ENCODE measurements around the gene SLC23A2. TPM values are rescaled to one million over a fixed set of nuclear protein-coding genes. Genes with fewer than 3 reads are reported as not detected.

SLC23A2 gene
- total RNA-seq, 1 donor from 2014 or later: 20.8 TPM

DNA sequence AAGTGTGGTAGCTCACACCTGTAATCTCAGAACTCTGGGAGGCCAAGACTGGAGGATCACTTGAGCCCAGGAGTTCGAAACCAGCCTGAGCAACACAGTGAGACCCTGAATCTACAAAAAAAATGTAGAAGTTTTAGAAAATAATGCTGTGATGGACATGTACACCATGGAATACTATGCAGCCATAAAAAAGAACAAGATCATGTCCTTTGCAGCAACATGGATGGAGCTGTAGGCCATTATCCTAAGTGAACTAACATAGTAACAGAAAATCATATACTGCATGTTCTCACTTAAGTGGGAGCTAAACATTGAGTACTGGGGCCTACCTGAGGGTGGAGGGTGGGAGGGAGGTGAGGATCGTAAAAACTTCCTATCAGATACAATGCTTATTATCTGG is 168.8 kb downstream of the SLC23A2 start:
- Histone ChIP-seq H3K9ac (ENCODE audit: low read length) (no peak overlapping the region), H3K4me2 (ENCODE audit: low read length) (no peak overlapping the region), H2AFZ (ENCODE audit: low read depth, low read length) (no peak overlapping the region), H3K27me3 (ENCODE audit: insufficient read depth, low read length) (no peaks in the 10 kb centered on the region), H3K4me3 (ENCODE audit: insufficient read depth, low read depth, low read length) (no peak overlapping the region), H3K4me1 (ENCODE audit: insufficient read depth, low read length) (no peaks in the 10 kb centered on the region), H3K27ac (ENCODE audit: low read depth, low read length) (no peak overlapping the region), H3K79me2 (ENCODE audit: insufficient read depth, low read length) (no peaks in the 10 kb centered on the region), H3K36me3 (ENCODE audit: insufficient read depth, low read length) (no peaks in the 10 kb centered on the region), H4K20me1 (ENCODE audit: insufficient read depth, low read length) (no peaks in the 10 kb centered on the region), H3K9me3 (ENCODE audit: insufficient read depth, low read depth, low read length) (no peaks in the 10 kb centered on the region)
- TF ChIP-seq EZH2 (IDR thresholded peaks at IDR 0.05; ENCODE audit: insufficient read depth, low read length): no peak
- TF ChIP-seq, protein P1, sequence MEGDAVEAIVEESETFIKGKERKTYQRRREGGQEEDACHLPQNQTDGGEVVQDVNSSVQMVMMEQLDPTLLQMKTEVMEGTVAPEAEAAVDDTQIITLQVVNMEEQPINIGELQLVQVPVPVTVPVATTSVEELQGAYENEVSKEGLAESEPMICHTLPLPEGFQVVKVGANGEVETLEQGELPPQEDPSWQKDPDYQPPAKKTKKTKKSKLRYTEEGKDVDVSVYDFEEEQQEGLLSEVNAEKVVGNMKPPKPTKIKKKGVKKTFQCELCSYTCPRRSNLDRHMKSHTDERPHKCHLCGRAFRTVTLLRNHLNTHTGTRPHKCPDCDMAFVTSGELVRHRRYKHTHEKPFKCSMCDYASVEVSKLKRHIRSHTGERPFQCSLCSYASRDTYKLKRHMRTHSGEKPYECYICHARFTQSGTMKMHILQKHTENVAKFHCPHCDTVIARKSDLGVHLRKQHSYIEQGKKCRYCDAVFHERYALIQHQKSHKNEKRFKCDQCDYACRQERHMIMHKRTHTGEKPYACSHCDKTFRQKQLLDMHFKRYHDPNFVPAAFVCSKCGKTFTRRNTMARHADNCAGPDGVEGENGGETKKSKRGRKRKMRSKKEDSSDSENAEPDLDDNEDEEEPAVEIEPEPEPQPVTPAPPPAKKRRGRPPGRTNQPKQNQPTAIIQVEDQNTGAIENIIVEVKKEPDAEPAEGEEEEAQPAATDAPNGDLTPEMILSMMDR (IDR thresholded peaks at IDR 0.05; ENCODE audit: insufficient read depth, low read depth, low read length): no peak
- FAIRE-seq (no peak), DNase-seq (ENCODE audit: low read depth) (no peak)
- Mint-ChIP-seq H3K36me3 (ENCODE audit: low read depth, unreplicated experiment) (no peaks in the 10 kb centered on the region), H3K27me3 (ENCODE audit: low read depth, unreplicated experiment) (peaks cover 5% of the 10 kb centered on the region), H3K4me3 (ENCODE audit: unreplicated experiment) (no peak overlapping the region), H3K4me1 (ENCODE audit: low read depth, unreplicated experiment) (no peaks in the 10 kb centered on the region), H3K9me3 (ENCODE audit: unreplicated experiment) (no peaks in the 10 kb centered on the region), H3K27ac (ENCODE audit: unreplicated experiment) (no peak overlapping the region)

DNA sequence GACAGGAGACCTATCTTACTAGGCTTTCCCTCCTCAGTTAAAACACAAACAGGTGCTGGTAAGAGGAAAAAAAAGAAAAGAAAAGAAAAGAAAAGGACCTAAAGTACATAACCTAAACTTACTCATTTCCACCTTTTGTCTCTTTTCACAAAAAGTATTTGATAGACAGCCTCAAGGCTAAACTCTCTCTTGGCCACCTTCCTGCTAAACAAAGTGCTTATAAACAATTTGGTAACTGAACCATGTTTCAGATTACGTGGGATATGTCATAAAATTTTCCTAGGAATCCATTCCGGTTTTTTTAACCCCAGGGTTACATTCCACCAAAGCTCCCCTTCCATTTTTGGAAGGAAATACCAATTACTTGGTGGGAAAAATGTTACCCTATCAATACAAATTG is 170.6 kb downstream of the SLC23A2 start:
- FAIRE-seq (no peak), DNase-seq (ENCODE audit: low read depth) (no peak)
- Histone ChIP-seq H3K4me1 (ENCODE audit: insufficient read depth, low read length) (no peaks in the 10 kb centered on the region), H3K9me3 (ENCODE audit: insufficient read depth, low read depth, low read length) (no peaks in the 10 kb centered on the region), H3K79me2 (ENCODE audit: insufficient read depth, low read length) (no peaks in the 10 kb centered on the region), H3K9ac (ENCODE audit: low read length) (no peak overlapping the region), H3K4me3 (ENCODE audit: insufficient read depth, low read depth, low read length) (no peak overlapping the region), H4K20me1 (ENCODE audit: insufficient read depth, low read length) (no peaks in the 10 kb centered on the region), H3K27me3 (ENCODE audit: insufficient read depth, low read length) (no peaks in the 10 kb centered on the region), H3K4me2 (ENCODE audit: low read length) (no peak overlapping the region), H3K36me3 (ENCODE audit: insufficient read depth, low read length) (no peaks in the 10 kb centered on the region), H2AFZ (ENCODE audit: low read depth, low read length) (no peak overlapping the region), H3K27ac (ENCODE audit: low read depth, low read length) (no peak overlapping the region)
- H3K4me3 Mint-ChIP-seq (ENCODE audit: unreplicated experiment): no peak overlapping the region
- no peak for TF ChIP-seq EZH2 (IDR thresholded peaks at IDR 0.05; ENCODE audit: insufficient read depth, low read length)
- TF ChIP-seq, protein P1 (IDR thresholded peaks at IDR 0.05; ENCODE audit: insufficient read depth, low read depth, low read length): no peak
- no peaks in the 10 kb centered on the region for H3K36me3 Mint-ChIP-seq (ENCODE audit: low read depth, unreplicated experiment)
- H3K4me1 Mint-ChIP-seq (ENCODE audit: low read depth, unreplicated experiment): no peaks in the 10 kb centered on the region
- H3K9me3 Mint-ChIP-seq (ENCODE audit: unreplicated experiment): no peaks in the 10 kb centered on the region
- H3K27me3 Mint-ChIP-seq (ENCODE audit: low read depth, unreplicated experiment): peaks cover 2% of the 10 kb centered on the region
- no peak overlapping the region for H3K27ac Mint-ChIP-seq (ENCODE audit: unreplicated experiment)

DNA sequence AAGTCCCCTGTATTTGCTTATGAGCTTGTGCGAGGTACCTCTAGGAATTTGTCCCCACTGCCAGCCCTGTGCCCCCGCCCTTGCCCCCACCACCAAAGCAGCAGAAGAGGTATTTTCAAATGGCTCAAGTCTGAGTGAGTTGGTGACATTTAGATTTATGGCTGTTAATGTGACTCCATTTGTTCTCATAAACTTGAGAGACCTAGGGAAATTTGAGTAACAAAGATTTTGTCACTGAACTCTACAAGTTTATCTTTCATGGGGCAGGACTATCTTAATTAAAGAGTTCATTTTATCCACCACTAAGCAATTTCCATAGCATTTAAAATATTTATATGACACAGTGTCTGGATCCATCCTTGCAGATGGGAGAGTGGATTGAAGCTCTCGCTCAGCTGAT is 171.1 kb downstream of the SLC23A2 start:
- TF ChIP-seq EZH2 (IDR thresholded peaks at IDR 0.05; ENCODE audit: insufficient read depth, low read length): no peak
- TF ChIP-seq, protein P1 (IDR thresholded peaks at IDR 0.05; ENCODE audit: insufficient read depth, low read depth, low read length): no peak
- H3K4me3 ChIP-seq (ENCODE audit: insufficient read depth, low read depth, low read length): no peak overlapping the region
- H3K27me3 ChIP-seq (ENCODE audit: insufficient read depth, low read length): no peaks in the 10 kb centered on the region
- H4K20me1 ChIP-seq (ENCODE audit: insufficient read depth, low read length): no peaks in the 10 kb centered on the region
- no peak overlapping the region for H2AFZ ChIP-seq (ENCODE audit: low read depth, low read length)
- Mint-ChIP-seq H3K9me3 (ENCODE audit: unreplicated experiment) (no peaks in the 10 kb centered on the region), H3K27me3 (ENCODE audit: low read depth, unreplicated experiment) (peaks cover 2% of the 10 kb centered on the region), H3K4me1 (ENCODE audit: low read depth, unreplicated experiment) (no peaks in the 10 kb centered on the region), H3K36me3 (ENCODE audit: low read depth, unreplicated experiment) (no peaks in the 10 kb centered on the region), H3K4me3 (ENCODE audit: unreplicated experiment) (no peak overlapping the region), H3K27ac (ENCODE audit: unreplicated experiment) (no peak overlapping the region)
- H3K4me1 ChIP-seq (ENCODE audit: insufficient read depth, low read length): no peaks in the 10 kb centered on the region
- no peaks in the 10 kb centered on the region for H3K9me3 ChIP-seq (ENCODE audit: insufficient read depth, low read depth, low read length)
- no peak overlapping the region for H3K27ac ChIP-seq (ENCODE audit: low read depth, low read length)
- DNase-seq (ENCODE audit: low read depth): no peak
- H3K36me3 ChIP-seq (ENCODE audit: insufficient read depth, low read length): no peaks in the 10 kb centered on the region
- H3K4me2 ChIP-seq (ENCODE audit: low read length): no peak overlapping the region
- H3K79me2 ChIP-seq (ENCODE audit: insufficient read depth, low read length): no peaks in the 10 kb centered on the region
- no peak for FAIRE-seq
- no peak overlapping the region for H3K9ac ChIP-seq (ENCODE audit: low read length)

Measured in astrocyte (in vitro differentiated cells and primary cell).